ENCODE data around the gene UBR3.
"Not testable (repeated sequence)": the region's sequence is repeated elsewhere in the genome, so short reads cannot be mapped to it uniquely, and the experiment has no call there.

UBR3 gene

GRCh38 chr2:169808221-169808620, 19.0 kb upstream of the UBR3 start:
- Histone ChIP-seq H3K27me3 (ENCODE audit: low read depth, low read length) (no peaks in the 10 kb centered on the region), H3K9ac (ENCODE audit: low read length) (no peak overlapping the region), H3K27ac (ENCODE audit: low read length) (no peak overlapping the region), H3K79me2 (ENCODE audit: low read length) (peaks cover 8% of the 10 kb centered on the region), H4K20me1 (ENCODE audit: insufficient read depth, low read length) (no peaks in the 10 kb centered on the region), H2AFZ (ENCODE audit: low read depth, low read length) (no peak overlapping the region), H3K4me1 (ENCODE audit: low read length) (no peaks in the 10 kb centered on the region), H3K9me3 (ENCODE audit: insufficient read depth, low read length) (no peaks in the 10 kb centered on the region), H3K4me2 (ENCODE audit: low read length) (no peak overlapping the region), H3K4me3 (ENCODE audit: low read length) (no peak overlapping the region), H3K36me3 (replicated peaks; ENCODE audit: low read depth, low read length) (peaks cover 30% of the 10 kb centered on the region)
- TF ChIP-seq, protein P1, sequence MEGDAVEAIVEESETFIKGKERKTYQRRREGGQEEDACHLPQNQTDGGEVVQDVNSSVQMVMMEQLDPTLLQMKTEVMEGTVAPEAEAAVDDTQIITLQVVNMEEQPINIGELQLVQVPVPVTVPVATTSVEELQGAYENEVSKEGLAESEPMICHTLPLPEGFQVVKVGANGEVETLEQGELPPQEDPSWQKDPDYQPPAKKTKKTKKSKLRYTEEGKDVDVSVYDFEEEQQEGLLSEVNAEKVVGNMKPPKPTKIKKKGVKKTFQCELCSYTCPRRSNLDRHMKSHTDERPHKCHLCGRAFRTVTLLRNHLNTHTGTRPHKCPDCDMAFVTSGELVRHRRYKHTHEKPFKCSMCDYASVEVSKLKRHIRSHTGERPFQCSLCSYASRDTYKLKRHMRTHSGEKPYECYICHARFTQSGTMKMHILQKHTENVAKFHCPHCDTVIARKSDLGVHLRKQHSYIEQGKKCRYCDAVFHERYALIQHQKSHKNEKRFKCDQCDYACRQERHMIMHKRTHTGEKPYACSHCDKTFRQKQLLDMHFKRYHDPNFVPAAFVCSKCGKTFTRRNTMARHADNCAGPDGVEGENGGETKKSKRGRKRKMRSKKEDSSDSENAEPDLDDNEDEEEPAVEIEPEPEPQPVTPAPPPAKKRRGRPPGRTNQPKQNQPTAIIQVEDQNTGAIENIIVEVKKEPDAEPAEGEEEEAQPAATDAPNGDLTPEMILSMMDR (IDR thresholded peaks at IDR 0.05; ENCODE audit: low read depth, low read length) = no peak
- no peak for TF ChIP-seq EZH2phosphoT487 (IDR thresholded peaks at IDR 0.05; ENCODE audit: low read depth)

DNA sequence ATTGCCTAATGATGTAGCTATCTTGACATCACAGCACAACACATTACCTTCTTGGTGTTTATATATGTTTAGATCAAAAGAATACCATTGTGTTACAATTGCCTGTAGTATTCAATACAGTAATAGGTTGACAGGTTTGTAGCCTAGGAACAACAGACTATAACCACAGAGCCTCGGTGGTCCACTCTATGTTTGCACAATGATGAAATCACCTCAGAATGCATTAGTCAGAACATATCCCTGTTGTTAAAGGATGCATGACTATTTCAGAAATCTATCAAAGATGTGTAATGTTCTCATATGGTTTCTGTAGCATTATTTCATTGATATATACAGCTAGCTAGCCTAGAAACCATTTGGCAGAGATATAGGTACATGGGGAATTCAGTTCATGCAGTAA, 11.4 kb upstream of the UBR3 start:
- Histone ChIP-seq H3K4me2 (ENCODE audit: low read length) (no peak overlapping the region), H3K36me3 (replicated peaks; ENCODE audit: low read depth, low read length) (peaks cover 45% of the 10 kb centered on the region), H3K27ac (ENCODE audit: low read length) (no peak overlapping the region)

DNA sequence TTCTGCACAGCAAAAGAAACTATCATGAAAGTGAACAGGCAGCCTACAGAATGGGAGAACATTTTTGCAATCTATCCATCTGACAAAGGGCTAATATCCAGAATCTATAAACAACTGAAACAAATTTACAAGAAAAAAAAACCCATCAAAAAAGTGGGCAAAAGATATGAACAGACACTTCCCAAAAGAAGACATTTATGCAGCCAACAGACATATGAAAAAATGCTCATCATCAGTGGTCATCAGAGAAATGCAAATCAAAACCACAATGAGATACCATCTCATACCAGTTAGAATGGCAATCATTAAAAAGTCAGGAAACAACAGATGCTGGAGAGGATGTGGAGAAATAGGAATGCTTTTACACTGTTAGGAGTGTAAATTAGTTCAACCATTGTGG, 10.3 kb upstream of the UBR3 start:
- Histone ChIP-seq H3K36me3 (replicated peaks; ENCODE audit: low read depth, low read length) (peaks cover 47% of the 10 kb centered on the region), H3K79me2 (ENCODE audit: low read length) (peaks cover 28% of the 10 kb centered on the region)
- H3K9ac ChIP-seq (ENCODE audit: low read length); H3K9me3 ChIP-seq (ENCODE audit: insufficient read depth, low read length); H3K27me3 ChIP-seq (ENCODE audit: low read depth, low read length); H3K4me3 ChIP-seq (ENCODE audit: low read length); H3K4me1 ChIP-seq (ENCODE audit: low read length); H3K27ac ChIP-seq (ENCODE audit: low read length); H3K4me2 ChIP-seq (ENCODE audit: low read length); H4K20me1 ChIP-seq (ENCODE audit: insufficient read depth, low read length); H2AFZ ChIP-seq (ENCODE audit: low read depth, low read length): not testable (repeated sequence)

More for the DNA sequence above, 11.4 kb upstream of the UBR3 start:
- peaks cover 17% of the 10 kb centered on the region for H3K79me2 ChIP-seq (ENCODE audit: low read length)
- H3K27me3 ChIP-seq (ENCODE audit: low read depth, low read length) = no peaks in the 10 kb centered on the region
- H4K20me1 ChIP-seq (ENCODE audit: insufficient read depth, low read length) = no peaks in the 10 kb centered on the region
- no peak overlapping the region for H2AFZ ChIP-seq (ENCODE audit: low read depth, low read length)
- H3K4me1 ChIP-seq (ENCODE audit: low read length) = no peaks in the 10 kb centered on the region
- H3K9ac ChIP-seq (ENCODE audit: low read length) = no peak overlapping the region
- TF ChIP-seq, protein P1 (IDR thresholded peaks at IDR 0.05; ENCODE audit: low read depth, low read length) = no peak
- TF ChIP-seq EZH2phosphoT487 (IDR thresholded peaks at IDR 0.05; ENCODE audit: low read depth) = no peak
- no peak overlapping the region for H3K4me3 ChIP-seq (ENCODE audit: low read length)
- H3K9me3 ChIP-seq (ENCODE audit: insufficient read depth, low read length) = no peaks in the 10 kb centered on the region

GRCh38 chr2:169817369-169817768, 9.9 kb upstream of the UBR3 start:
- H3K4me1 ChIP-seq (ENCODE audit: low read length); H3K9me3 ChIP-seq (ENCODE audit: insufficient read depth, low read length); H3K9ac ChIP-seq (ENCODE audit: low read length); H4K20me1 ChIP-seq (ENCODE audit: insufficient read depth, low read length); H3K27me3 ChIP-seq (ENCODE audit: low read depth, low read length); H3K4me2 ChIP-seq (ENCODE audit: low read length); H3K27ac ChIP-seq (ENCODE audit: low read length); H3K4me3 ChIP-seq (ENCODE audit: low read length); H2AFZ ChIP-seq (ENCODE audit: low read depth, low read length): not testable (repeated sequence)
- H3K79me2 ChIP-seq (ENCODE audit: low read length) = peaks cover 32% of the 10 kb centered on the region
- H3K36me3 ChIP-seq (replicated peaks; ENCODE audit: low read depth, low read length) = peaks cover 47% of the 10 kb centered on the region

DNA sequence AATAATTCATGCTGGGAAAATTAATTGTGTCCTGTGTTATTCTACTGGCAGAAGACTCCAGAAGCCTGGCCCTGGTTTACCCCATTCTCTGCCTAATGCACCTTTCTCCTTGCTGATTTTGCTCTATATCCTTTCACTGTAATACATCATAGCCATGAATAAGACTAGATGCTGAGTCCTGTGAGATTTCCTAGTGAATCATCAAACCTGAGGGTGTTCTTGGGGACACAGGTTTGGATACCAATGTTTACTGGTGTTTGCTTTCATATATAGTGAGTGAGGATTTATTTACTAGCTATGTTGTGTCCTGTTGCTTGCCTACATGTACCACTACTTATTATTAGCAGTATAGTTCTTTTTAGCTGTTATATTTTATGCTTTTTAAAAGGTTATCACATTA, 9.0 kb upstream of the UBR3 start:
- no peaks in the 10 kb centered on the region for H3K27me3 ChIP-seq (ENCODE audit: low read depth, low read length)

More for the DNA sequence above, 9.0 kb upstream of the UBR3 start:
- no peaks in the 10 kb centered on the region for H3K9me3 ChIP-seq (ENCODE audit: insufficient read depth, low read length)
- TF ChIP-seq EZH2phosphoT487 (IDR thresholded peaks at IDR 0.05; ENCODE audit: low read depth) = no peak
- TF ChIP-seq, protein P1 (IDR thresholded peaks at IDR 0.05; ENCODE audit: low read depth, low read length) = no peak
- peaks cover 6% of the 10 kb centered on the region; the same call in 1 of the 2 replicates for H3K4me1 ChIP-seq (ENCODE audit: low read length)
- H3K27ac ChIP-seq (ENCODE audit: low read length) = no peak overlapping the region
- no peaks in the 10 kb centered on the region for H4K20me1 ChIP-seq (ENCODE audit: insufficient read depth, low read length)
- no peak overlapping the region for H2AFZ ChIP-seq (ENCODE audit: low read depth, low read length)
- no peak overlapping the region for H3K4me2 ChIP-seq (ENCODE audit: low read length)
- peaks cover 41% of the 10 kb centered on the region for H3K79me2 ChIP-seq (ENCODE audit: low read length)
- H3K9ac ChIP-seq (ENCODE audit: low read length) = no peak overlapping the region
- H3K36me3 ChIP-seq (replicated peaks; ENCODE audit: low read depth, low read length) = peaks cover 49% of the 10 kb centered on the region
- H3K4me3 ChIP-seq (ENCODE audit: low read length) = no peak overlapping the region

Data from OCI-LY3 (cell line).